Smooth muscle cell (in vitro differentiated cells): Measurements from ENCODE around the gene MEF2C. TPM values are rescaled to one million over a fixed set of nuclear protein-coding genes. Genes with fewer than 3 reads are reported as not detected.

Source experiments
- DNase-seq: peaks from one replicate; lab custom pipeline; 2025; ENCODE audit not compliant: unreplicated experiment; lab: John Stamatoyannopoulos, UW
- H2AFZ ChIP-seq: fragments of 200-600 bp; sonication (generic); 2 replicates; pipeline ENCODE4 v1.6.0; 2016; ENCODE audit warnings: antibody characterized with exemption, low read depth, mild to moderate bottlenecking
- H3F3A ChIP-seq: fragments of 200-600 bp; sonication (generic); 2 replicates; pipeline ENCODE4 v1.6.0; 2017; ENCODE audit warnings: antibody characterized with exemption, low read depth
- H3K27ac ChIP-seq: fragments of 200-600 bp; sonication (generic); 2 replicates; pipeline ENCODE4 v1.5.1; 2016; ENCODE audit warnings: low read depth, mild to moderate bottlenecking
- H3K27me3 ChIP-seq: fragments of 200-600 bp; sonication (generic); 2 replicates; pipeline ENCODE4 v1.6.1; 2016; ENCODE audit warnings: low read depth, mild to moderate bottlenecking
- H3K36me3 ChIP-seq: fragments of 200-600 bp; sonication (generic); 2 replicates; pipeline ENCODE4 v1.5.1; 2016; ENCODE audit warnings: low read depth
- H3K4me1 ChIP-seq: fragments of 200-600 bp; sonication (generic); 2 replicates; pipeline ENCODE4 v1.5.1; 2016; ENCODE audit warnings: low read depth
- H3K4me2 ChIP-seq: fragments of 200-600 bp; sonication (generic); 2 replicates; pipeline ENCODE4 v1.6.0; 2016; ENCODE audit warnings: mild to moderate bottlenecking
- H3K4me3 ChIP-seq: fragments of 200-600 bp; sonication (generic); 2 replicates; pipeline ENCODE4 v1.5.1; 2016; ENCODE audit warnings: mild to moderate bottlenecking
- H3K79me2 ChIP-seq: fragments of 200-600 bp; sonication (generic); 2 replicates; pipeline ENCODE4 v1.6.0; 2016; ENCODE audit warnings: low read depth, mild to moderate bottlenecking
- H3K9ac ChIP-seq: fragments of 200-600 bp; sonication (generic); 2 replicates; pipeline ENCODE4 v1.6.0; 2016; ENCODE audit warnings: low read depth
- H3K9me3 ChIP-seq: fragments of 200-600 bp; sonication (generic); replicated peaks from 2 replicates; pipeline ENCODE4 v1.5.1; 2016; ENCODE audit warnings: low read depth
- H4K20me1 ChIP-seq: fragments of 200-600 bp; sonication (generic); 2 replicates; pipeline ENCODE4 v1.6.0; 2016; ENCODE audit warnings: low read depth
- WGBS: methylation state at CpG from one replicate; pipeline ENCODE4 v1.1.7; 2016; ENCODE audit warnings: low lambda C conversion rate; 5-methylcytosine and 5-hydroxymethylcytosine counted together
- polyA plus RNA-seq: library from polyadenylated mRNA; unstranded; fragments of >200 nt; fragmentation: Nextera tagmentation; extraction: Ambion mirVana; gene quantifications from 2 replicates; pipeline ENCODE4 v1.2.1, GENCODE V29; 2016
- total RNA-seq: library from RNA; depleted of rRNA; stranded (reverse); fragments of >200 nt; gene quantifications from 2 replicates; pipeline ENCODE4 v1.2.3, GENCODE V29; 2014
- TF ChIP-seq, protein P1 (sequence below): fragments of 200-600 bp; sonication (generic); IDR thresholded peaks from 2 replicates; pipeline ENCODE4 v1.5.1; 2017; ENCODE audit warnings: borderline replicate concordance, mild to moderate bottlenecking, antibody characterized with exemption; ENCODE audit not compliant: insufficient read depth, poor library complexity, severe bottlenecking

The MEF2C gene
- total and polyA plus RNA-seq, 2 experiments from 2014 or later = 11.4 to 14.0 TPM

DNA sequence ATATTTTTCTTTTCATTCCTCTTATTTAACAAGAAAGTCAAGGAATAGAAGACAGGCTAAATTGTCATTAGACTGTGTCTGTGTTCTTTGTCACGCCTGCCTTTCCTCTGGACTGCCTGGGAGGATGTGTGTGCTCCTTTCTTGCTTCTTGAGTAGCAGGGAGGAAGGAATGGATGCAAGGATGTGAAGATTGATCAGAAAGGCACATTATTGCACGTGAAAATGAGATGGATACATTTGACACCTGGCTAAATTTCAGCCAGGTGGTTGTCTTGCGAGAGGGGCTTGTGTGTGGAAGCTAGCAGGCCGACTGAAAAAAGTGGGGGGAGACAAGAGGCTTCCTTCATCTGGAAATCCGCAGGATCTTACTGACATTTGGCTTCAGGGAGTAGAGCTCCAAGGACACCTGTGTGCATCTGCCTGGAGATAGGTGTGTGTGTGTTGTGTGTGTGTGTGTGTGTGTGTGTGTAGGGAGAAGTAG is 200.1 kb downstream of the MEF2C start:
- no peak overlapping the region for H3K27ac ChIP-seq
- no peaks in the 10 kb centered on the region for H4K20me1 ChIP-seq
- DNase-seq = no peak
- H3K4me1 ChIP-seq = peaks cover 4% of the 10 kb centered on the region
- H3K79me2 ChIP-seq = no peaks in the 10 kb centered on the region
- 16% methylated on average over 5 of the region's 5 CpGs for WGBS
- H3F3A ChIP-seq = no peaks in the 10 kb centered on the region
- H3K4me2 ChIP-seq = no peak overlapping the region
- no peak overlapping the region for H3K4me3 ChIP-seq
- TF ChIP-seq, protein P1, sequence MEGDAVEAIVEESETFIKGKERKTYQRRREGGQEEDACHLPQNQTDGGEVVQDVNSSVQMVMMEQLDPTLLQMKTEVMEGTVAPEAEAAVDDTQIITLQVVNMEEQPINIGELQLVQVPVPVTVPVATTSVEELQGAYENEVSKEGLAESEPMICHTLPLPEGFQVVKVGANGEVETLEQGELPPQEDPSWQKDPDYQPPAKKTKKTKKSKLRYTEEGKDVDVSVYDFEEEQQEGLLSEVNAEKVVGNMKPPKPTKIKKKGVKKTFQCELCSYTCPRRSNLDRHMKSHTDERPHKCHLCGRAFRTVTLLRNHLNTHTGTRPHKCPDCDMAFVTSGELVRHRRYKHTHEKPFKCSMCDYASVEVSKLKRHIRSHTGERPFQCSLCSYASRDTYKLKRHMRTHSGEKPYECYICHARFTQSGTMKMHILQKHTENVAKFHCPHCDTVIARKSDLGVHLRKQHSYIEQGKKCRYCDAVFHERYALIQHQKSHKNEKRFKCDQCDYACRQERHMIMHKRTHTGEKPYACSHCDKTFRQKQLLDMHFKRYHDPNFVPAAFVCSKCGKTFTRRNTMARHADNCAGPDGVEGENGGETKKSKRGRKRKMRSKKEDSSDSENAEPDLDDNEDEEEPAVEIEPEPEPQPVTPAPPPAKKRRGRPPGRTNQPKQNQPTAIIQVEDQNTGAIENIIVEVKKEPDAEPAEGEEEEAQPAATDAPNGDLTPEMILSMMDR = no peak
- H3K27me3 ChIP-seq = peaks cover 100% of the 10 kb centered on the region
- H3K9ac ChIP-seq = no peak overlapping the region
- no peaks in the 10 kb centered on the region for H3K36me3 ChIP-seq
- no peak overlapping the region for H2AFZ ChIP-seq
- H3K9me3 ChIP-seq = no peaks in the 10 kb centered on the region

DNA sequence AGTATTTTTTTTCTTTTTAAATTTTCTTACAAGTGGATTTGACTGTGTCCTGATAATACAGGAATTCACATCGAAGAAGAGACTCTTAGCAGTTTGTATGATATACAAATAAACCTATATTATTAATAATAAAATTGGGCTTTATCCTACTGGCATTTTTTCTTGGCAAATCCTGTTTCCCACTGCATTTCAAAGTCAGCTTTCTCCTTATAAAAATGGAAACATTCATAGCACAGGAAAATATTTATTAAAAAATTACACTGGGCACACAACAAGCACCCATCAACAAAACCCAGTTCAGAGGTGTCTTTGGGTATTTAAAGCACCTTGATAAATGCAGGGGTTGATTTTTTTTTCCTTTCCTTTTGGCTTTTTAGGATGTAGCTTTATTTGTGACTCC is 200.9 kb downstream of the MEF2C start:
- Histone ChIP-seq H3K9me3 (no peaks in the 10 kb centered on the region), H4K20me1 (no peaks in the 10 kb centered on the region), H3F3A (no peaks in the 10 kb centered on the region), H3K4me1 (peaks cover 4% of the 10 kb centered on the region), H3K9ac (no peak overlapping the region), H3K27ac (no peak overlapping the region), H3K27me3 (peaks cover 100% of the 10 kb centered on the region), H3K79me2 (no peaks in the 10 kb centered on the region), H2AFZ (no peak overlapping the region), H3K4me3 (no peak overlapping the region), H3K36me3 (no peaks in the 10 kb centered on the region), H3K4me2 (no peak overlapping the region)
- WGBS = 29% methylated on average over 1 of the region's 1 CpG
- no peak for DNase-seq
- TF ChIP-seq, protein P1 = no peak

DNA sequence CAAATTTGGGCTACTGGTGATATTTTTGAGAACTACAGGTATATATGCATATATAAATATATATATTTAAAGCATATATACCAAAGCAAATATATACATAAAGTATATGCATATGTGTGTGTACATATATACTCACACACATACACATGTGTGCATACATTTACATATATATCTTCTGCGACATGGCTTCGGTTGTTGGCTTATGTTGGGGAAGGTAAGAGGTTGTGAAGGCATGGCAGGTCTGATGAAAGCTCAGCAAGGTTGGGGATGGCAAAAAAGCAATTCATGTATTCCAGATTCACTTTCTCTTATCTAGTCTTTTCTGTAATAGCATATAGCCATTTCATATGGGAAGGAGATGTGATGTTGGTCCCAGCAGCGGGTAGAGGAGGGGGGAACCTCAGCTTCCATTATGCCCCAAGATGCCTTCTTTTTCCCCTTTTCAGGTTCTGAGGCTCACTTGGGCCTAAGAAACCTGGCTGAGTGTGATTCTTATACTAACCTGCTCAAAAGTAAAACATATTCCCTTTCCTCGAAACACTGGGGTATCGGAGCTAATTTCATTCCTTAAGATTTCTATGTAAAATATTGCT is 201.7 kb downstream of the MEF2C start:
- no peaks in the 10 kb centered on the region for H3F3A ChIP-seq
- TF ChIP-seq, protein P1 = no peak
- peaks cover 100% of the 10 kb centered on the region for H3K27me3 ChIP-seq
- H3K4me2 ChIP-seq = no peak overlapping the region
- peaks cover 4% of the 10 kb centered on the region for H3K4me1 ChIP-seq
- no peak overlapping the region for H3K4me3 ChIP-seq
- no peaks in the 10 kb centered on the region for H4K20me1 ChIP-seq
- no peaks in the 10 kb centered on the region for H3K79me2 ChIP-seq
- WGBS = 53% methylated on average over 5 of the region's 5 CpGs
- H3K36me3 ChIP-seq = no peaks in the 10 kb centered on the region
- DNase-seq = no peak
- no peak overlapping the region for H3K9ac ChIP-seq
- H2AFZ ChIP-seq = no peak overlapping the region
- H3K9me3 ChIP-seq = no peaks in the 10 kb centered on the region
- H3K27ac ChIP-seq = no peak overlapping the region
